Upper lobe of left lung (tissue), 4 donors: Measurements from ENCODE around the gene SLC9C1.

Source experiments
- EP300 ChIP-seq, 4 donors: sonication (generic); formaldehyde crosslinking; IDR thresholded peaks; one replicate each; pipeline ENCODE4 v1.5.1; 2017; ENCODE audit warnings: antibody characterized with exemption in 4 of 4, control low read depth in 2 of 4
- POLR2A ChIP-seq, 4 donors: fragments of 450-650 bp; IDR thresholded peaks; one replicate each; pipeline ENCODE4 v1.5.1; 2016 to 2017; ENCODE audit warnings: antibody characterized with exemption in 4 of 4, mild to moderate bottlenecking in 2 of 4
- POLR2AphosphoS5 ChIP-seq, 2 donors: sonication (generic); formaldehyde crosslinking; IDR thresholded peaks; one replicate each; pipeline ENCODE4 v1.5.1; 2017; ENCODE audit warnings: antibody characterized with exemption in 2 of 2
- TF ChIP-seq, protein P1 (sequence below), 6 experiments: fragments of 450-650 bp in 4 of 6; fragments of 200-600 bp in 2 of 6; sonication (generic) in 2 of 6; IDR thresholded peaks; one replicate each; pipeline ENCODE4 v1.5.1; 2016 to 2019; ENCODE audit warnings: antibody characterized with exemption in 6 of 6

DNA sequence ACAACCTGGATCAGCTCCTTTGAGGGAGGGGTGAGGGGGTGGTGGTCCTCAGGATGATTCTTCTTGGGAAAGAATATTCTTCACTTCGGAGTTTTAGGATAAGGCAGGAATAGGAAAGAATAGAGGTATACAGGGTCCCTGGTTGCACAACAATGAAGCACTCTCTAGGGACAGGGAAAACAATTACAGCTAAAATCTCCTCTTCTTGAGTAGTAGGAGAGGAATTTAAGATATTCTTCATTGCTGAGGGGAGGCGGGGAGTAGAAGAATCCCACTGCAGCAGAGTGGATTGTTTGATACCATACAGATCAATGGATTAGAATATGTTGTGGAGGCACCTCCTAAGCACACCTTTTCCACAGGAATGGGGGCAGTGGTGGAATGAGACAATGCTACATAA lies 20.5 kb downstream of the SLC9C1 start:
- TF ChIP-seq, protein P1, sequence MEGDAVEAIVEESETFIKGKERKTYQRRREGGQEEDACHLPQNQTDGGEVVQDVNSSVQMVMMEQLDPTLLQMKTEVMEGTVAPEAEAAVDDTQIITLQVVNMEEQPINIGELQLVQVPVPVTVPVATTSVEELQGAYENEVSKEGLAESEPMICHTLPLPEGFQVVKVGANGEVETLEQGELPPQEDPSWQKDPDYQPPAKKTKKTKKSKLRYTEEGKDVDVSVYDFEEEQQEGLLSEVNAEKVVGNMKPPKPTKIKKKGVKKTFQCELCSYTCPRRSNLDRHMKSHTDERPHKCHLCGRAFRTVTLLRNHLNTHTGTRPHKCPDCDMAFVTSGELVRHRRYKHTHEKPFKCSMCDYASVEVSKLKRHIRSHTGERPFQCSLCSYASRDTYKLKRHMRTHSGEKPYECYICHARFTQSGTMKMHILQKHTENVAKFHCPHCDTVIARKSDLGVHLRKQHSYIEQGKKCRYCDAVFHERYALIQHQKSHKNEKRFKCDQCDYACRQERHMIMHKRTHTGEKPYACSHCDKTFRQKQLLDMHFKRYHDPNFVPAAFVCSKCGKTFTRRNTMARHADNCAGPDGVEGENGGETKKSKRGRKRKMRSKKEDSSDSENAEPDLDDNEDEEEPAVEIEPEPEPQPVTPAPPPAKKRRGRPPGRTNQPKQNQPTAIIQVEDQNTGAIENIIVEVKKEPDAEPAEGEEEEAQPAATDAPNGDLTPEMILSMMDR (IDR thresholded peaks at IDR 0.05) = no peak
- TF ChIP-seq EP300 (IDR thresholded peaks at IDR 0.05) = no peak
- no peak for TF ChIP-seq POLR2A (IDR thresholded peaks at IDR 0.05)
- no peak for TF ChIP-seq POLR2AphosphoS5 (IDR thresholded peaks at IDR 0.05)
